ENCODE results near the gene MLLT1. TPM values are rescaled to one million over a fixed set of nuclear protein-coding genes. Genes with fewer than 3 reads are reported as not detected.

The MLLT1 gene
- total RNA-seq, 1 donor from 2014 or later = 67.5 TPM

Other genes with a start within 250 kb of the MLLT1 start
- gene RFX2, start 169.5 kb downstream of the MLLT1 start, total RNA-seq = 8.6 TPM
- not detected for gene ACSBG2, start 144.3 kb downstream of the MLLT1 start, total RNA-seq
- gene ACER1, start 53.6 kb upstream of the MLLT1 start, total RNA-seq = 0.14 TPM
- gene CLPP, start 81.6 kb upstream of the MLLT1 start, total RNA-seq = 75.5 TPM
- 91.5 TPM for gene ALKBH7, start 92.8 kb upstream of the MLLT1 start, total RNA-seq
- gene PSPN, start 96.0 kb upstream of the MLLT1 start, total RNA-seq = 4.5 TPM
- 66.8 TPM for gene GTF2F1, start 113.2 kb upstream of the MLLT1 start, total RNA-seq
- gene KHSRP, start 144.8 kb upstream of the MLLT1 start, total RNA-seq = 201 TPM
- 0.72 TPM for gene SLC25A41, start 153.8 kb upstream of the MLLT1 start, total RNA-seq
- gene SLC25A23, start 179.8 kb upstream of the MLLT1 start, total RNA-seq = 101 TPM
- 75.9 TPM for gene CRB3, start 184.3 kb upstream of the MLLT1 start, total RNA-seq
- 8.0 TPM for gene DENND1C, start 201.8 kb upstream of the MLLT1 start, total RNA-seq
- gene TUBB4A, start 222.3 kb upstream of the MLLT1 start, total RNA-seq = 1.8 TPM

Measured in mucosa of gallbladder (tissue), 1 donor.